HG03469 (cell line): ENCODE data around the gene MAGEC3.

ENCODE experiments used
- ATAC-seq: cut with Tn5 transposase; IDR thresholded peaks from one replicate; pipeline ENCODE4 v1.9.1; 2021; ENCODE audit warnings: mild to moderate bottlenecking, moderate library complexity, moderate number of reproducible peaks; ENCODE audit not compliant: unreplicated experiment

The MAGEC3 gene

GRCh38 chrX:141945426-141945825 is 107.3 kb downstream of the MAGEC3 start:
- no peak for ATAC-seq

DNA sequence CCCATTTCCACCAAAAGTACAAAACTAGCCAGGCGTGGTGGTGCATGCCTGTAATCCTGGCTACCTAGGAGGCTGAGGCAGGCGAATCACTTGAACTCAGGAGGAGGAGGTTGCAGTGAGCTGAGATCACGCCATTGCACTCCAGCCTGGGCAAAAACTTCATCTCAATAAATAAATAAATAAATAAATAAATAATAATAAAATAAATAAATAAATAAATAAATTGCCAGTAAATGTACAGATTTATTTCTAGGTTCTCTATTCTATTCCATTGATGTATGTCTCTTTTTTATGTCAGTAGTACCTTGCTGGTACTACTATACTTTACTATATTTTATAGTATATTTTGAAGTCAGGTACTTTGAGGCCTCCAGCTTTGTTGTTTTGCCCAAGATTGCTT is 109.2 kb downstream of the MAGEC3 start:
- ATAC-seq = no peak
